Left renal cortex interstitium (tissue), 4 donors: ENCODE data around the gene GALNT17. TPM values are rescaled to one million over a fixed set of nuclear protein-coding genes. Genes with fewer than 3 reads are reported as not detected.
A peak's percentile ranks its signal among the peaks of the same experiment; 100 is the strongest.

Experiments
- DNase-seq, 4 donors: peaks; one replicate each; pipeline ENCODE4 v3.0.0-alpha.2; 2013; ENCODE audit warnings: low read depth in 4 of 4, low spot score in 2 of 4, missing footprints in 1 of 4
- polyA plus RNA-seq, 4 donors: library from polyadenylated mRNA; unstranded; fragments of 120-200 nt; gene quantifications; one replicate each; pipeline ENCODE4 v1.2.1, GENCODE V29; 2013; ENCODE audit not compliant: insufficient read length in 4 of 4

The GALNT17 gene
- polyA plus RNA-seq, 4 donors = 3.1 to 4.8 (median 4.2) TPM

- no peak for DNase-seq
These were observed 298.3 kb downstream of the GALNT17 start for GRCh38 chr7:71430246-71430645.

GRCh38 chr7:71439321-71439720 is 307.4 kb downstream of the GALNT17 start:
- DNase-seq = no peak

- DNase-seq = peak in 1 of 4 donors; percentile 17
These were observed 310.7 kb downstream of the GALNT17 start for GRCh38 chr7:71442492-71443190.

- DNase-seq = no peak
These were observed 311.2 kb downstream of the GALNT17 start for GRCh38 chr7:71443191-71443530.

GRCh38 chr7:71444130-71444529 is 312.2 kb downstream of the GALNT17 start:
- DNase-seq = no peak

GRCh38 chr7:71453630-71454029 is 321.7 kb downstream of the GALNT17 start:
- no peak for DNase-seq

- no peak for DNase-seq
These were observed 323.0 kb downstream of the GALNT17 start for GRCh38 chr7:71454981-71455380.

- DNase-seq = no peak
These were observed 325.1 kb downstream of the GALNT17 start for GRCh38 chr7:71457021-71457420.

- DNase-seq = no peak
These were observed 326.1 kb downstream of the GALNT17 start for GRCh38 chr7:71457846-71458590.

GRCh38 chr7:71459132-71459531 is 327.2 kb downstream of the GALNT17 start:
- DNase-seq = no peak

- no peak for DNase-seq
These were observed 329.6 kb downstream of the GALNT17 start for GRCh38 chr7:71461572-71461971.

GRCh38 chr7:71465741-71466189 is 333.8 kb downstream of the GALNT17 start:
- DNase-seq = no peak

GRCh38 chr7:71466448-71467145 is 334.7 kb downstream of the GALNT17 start:
- DNase-seq = no peak

- DNase-seq = no peak
These were observed 338.4 kb downstream of the GALNT17 start for GRCh38 chr7:71470326-71470725.

GRCh38 chr7:71470830-71471229 is 338.9 kb downstream of the GALNT17 start:
- no peak for DNase-seq

- no peak for DNase-seq
These were observed 341.0 kb downstream of the GALNT17 start for GRCh38 chr7:71472962-71473361.

- DNase-seq = no peak
These were observed 341.5 kb downstream of the GALNT17 start for GRCh38 chr7:71473366-71473967.

GRCh38 chr7:71477441-71477840 is 345.5 kb downstream of the GALNT17 start:
- DNase-seq = no peak

GRCh38 chr7:71479231-71479630 is 347.3 kb downstream of the GALNT17 start:
- no peak for DNase-seq

GRCh38 chr7:71480791-71481190 is 348.8 kb downstream of the GALNT17 start:
- no peak for DNase-seq

GRCh38 chr7:71482284-71482683 is 350.3 kb downstream of the GALNT17 start:
- no peak for DNase-seq
